WI38 (cell line): Measurements from ENCODE around the gene NCK1.
A peak's percentile ranks its signal among the peaks of the same experiment; 100 is the strongest.
"Not testable (repeated sequence)": the region's sequence is repeated elsewhere in the genome, so short reads cannot be mapped to it uniquely, and the experiment has no call there.

Experiments used
- H3K4me3 ChIP-seq: 2 replicates; pipeline ENCODE4 v1.5.1; 2011; ENCODE audit warnings: low read depth, mild to moderate bottlenecking, control low read depth, low read length
- CTCF ChIP-seq: IDR thresholded peaks from 2 replicates; pipeline ENCODE4 v1.5.1; 2012; ENCODE audit warnings: low read depth, mild to moderate bottlenecking, control low read depth, low read length

Gene NCK1

DNA sequence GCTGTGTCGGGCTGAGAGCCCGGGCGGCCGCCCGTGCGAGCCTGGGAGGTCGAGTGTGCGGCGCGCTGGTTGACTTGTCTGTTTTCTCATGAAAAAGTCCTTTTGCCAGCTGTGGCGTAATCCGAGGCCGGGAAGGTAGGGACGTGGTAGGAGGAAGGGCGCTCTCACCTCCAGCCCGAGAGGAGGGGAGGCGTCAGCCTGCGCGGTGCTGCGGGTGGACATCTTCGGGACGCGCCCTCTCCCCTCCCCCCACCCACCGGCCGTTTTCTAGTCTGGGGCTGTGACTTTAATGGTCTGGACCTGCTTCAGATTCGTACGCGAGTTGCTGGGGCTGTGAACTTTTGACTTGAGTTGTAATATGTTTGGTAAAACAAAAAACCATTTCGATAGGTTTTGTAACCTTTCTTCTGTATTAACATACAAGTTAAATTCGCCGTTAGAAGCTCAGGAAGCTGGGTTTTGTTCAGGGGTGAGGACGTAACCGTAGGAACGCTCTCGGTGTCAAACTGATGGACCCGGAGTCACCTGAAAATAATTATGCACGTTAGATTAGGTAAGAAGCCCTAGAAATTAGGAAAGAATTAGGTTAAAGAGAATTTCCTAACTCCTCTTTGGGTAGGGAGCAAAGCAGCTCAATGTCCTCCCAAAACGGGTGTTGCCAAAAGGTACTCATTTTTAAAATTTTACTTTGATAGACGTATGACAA lies 762 bp downstream of the NCK1 start:
- H3K4me3 ChIP-seq: peak overlapping the region; percentile 88
- no peak for TF ChIP-seq CTCF

DNA sequence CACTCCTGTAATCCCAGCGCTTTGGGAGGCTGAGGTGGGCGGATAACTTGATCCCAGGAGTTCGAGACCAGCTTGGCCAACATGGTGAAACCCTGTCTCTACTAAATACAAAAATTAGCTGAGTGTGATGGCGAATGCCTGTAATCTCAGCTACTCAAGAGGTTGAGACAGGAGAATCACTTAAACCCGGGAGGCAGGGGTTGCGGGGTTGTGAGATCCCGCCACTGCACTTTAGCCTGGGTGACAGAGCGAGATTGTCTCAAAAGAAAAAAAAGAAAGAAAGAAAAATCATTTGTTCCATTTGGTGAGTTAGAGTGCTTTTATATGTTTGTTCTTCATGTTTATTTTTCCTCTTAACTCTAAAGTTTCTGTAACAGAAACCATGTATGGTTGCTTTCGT lies 7.3 kb downstream of the NCK1 start:
- no peak for TF ChIP-seq CTCF
- no peak overlapping the region for H3K4me3 ChIP-seq

DNA sequence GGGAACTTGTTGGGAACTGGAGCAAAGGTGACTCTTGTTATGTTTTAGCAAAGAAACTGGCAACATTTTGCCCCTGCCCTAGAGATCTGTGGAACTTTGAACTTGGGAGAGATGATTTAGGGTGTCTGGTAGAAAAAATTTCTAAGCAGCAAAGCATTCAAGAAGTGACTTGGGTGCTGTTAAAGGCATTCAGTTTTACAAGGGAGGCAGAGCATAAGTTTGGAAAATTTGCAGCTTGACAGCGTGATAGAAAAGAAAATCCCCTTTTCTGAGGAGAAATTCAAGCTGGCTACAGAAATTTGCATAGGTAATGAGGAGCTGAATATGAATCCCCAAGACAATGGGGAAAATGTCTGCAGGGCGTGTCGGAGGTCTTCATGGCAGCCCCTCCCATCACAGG lies 10.2 kb downstream of the NCK1 start:
- not testable (repeated sequence) for H3K4me3 ChIP-seq

DNA sequence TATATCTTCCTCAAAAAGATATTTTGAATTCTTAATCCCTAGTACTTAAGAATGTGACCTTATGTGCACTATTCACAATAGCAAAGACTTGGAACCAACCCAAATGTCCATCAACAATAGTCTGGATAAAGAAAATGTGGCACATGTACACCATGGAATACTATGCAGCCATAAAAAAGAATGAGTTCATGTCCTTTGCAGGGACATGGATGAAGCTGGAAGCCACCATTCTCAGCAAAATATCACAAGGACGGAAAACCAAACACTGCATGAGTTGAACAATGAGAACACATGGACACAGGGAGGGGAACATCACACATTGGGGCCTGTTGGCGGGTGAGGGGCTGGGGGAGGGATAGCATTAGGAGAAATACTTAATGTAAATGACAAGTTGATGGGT lies 17.5 kb downstream of the NCK1 start:
- not testable (repeated sequence) for H3K4me3 ChIP-seq

- H3K4me3 ChIP-seq: no peak overlapping the region
- no peak for TF ChIP-seq CTCF
Measured at GRCh38 chr3:136882571-136882970, 20.6 kb downstream of the NCK1 start.

DNA sequence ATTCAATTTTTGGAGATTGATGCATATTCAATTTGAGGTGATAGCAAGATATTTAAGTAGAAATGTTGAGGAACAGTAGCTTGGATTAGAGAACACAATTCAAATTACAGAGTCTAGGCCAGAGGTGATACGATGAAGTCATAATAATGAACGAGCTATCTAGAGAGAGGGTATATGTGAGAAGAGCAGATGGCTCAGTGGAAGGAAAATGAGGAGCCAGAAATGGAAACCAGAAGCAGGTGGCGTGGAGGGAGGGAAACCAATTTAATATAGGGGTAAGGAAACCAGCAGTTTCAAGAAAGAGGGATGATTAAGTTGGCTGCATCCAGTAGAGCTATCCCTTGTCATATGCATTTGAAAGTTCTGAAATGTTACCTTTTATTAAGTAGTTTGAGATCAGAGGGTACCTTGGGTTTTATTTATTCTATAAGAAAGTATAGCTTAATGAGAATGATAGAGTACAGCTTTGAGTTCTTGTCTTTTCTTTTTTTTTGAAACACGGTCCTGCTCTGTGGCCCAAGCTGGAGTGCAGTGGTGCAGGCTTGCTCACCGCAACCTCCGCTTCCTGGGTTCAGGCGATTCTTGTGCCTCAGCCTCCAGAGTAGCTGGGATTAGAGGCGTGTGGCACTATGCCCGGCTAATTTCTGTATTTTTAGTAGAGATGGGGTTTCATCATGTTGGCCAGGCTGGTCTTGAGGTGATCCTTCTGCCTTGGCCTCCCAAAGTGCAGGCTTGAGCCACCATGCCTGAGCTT lies 22.1 kb downstream of the NCK1 start:
- no peak overlapping the region for H3K4me3 ChIP-seq
- no peak for TF ChIP-seq CTCF

- no peak overlapping the region for H3K4me3 ChIP-seq
- no peak for TF ChIP-seq CTCF
Measured at GRCh38 chr3:136885357-136886213, 23.6 kb downstream of the NCK1 start.

DNA sequence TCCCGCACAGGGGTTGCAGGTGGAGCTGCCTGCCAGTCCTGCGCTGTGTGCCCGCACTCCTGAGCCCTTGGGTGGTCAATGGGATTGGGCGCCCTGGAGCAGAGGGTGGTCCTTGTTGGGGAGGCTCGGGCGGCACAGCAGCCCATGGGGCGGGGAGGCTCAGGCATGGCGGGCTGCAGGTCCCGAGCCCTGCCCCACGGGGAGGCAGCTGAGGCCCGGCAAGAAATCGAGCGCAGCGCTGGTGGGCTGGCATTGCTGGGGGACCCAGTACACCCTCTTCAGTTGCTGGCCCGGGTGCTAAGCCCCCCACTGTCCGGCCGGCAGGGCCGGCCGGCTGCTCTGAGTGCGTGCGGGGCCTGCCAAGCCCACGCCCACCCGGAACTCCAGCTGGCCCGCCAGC lies 27.9 kb downstream of the NCK1 start:
- no peak overlapping the region for H3K4me3 ChIP-seq
- TF ChIP-seq CTCF: no peak
